BJ (cell line): ENCODE data around the gene CCM2. TPM values are rescaled to one million over a fixed set of nuclear protein-coding genes. Genes with fewer than 3 reads are reported as not detected.

Experiments used
- CTCF ChIA-PET: fragments of 350-600 bp; formaldehyde crosslinking; extraction: SDS; loops from one replicate; lab custom pipeline; 2021; ENCODE audit warnings: antibody characterized with exemption, inconsistent platforms; lab: Yijun Ruan, JAX
- POLR2A ChIA-PET: fragments of 300-600 bp; sonication (Branson Sonifier 250); formaldehyde crosslinking; extraction: SDS; loops from one replicate; lab custom pipeline; 2021; ENCODE audit warnings: antibody characterized with exemption; lab: Charles Lee
- DNase-seq: peaks from one replicate; pipeline ENCODE4 v3.0.0-alpha.2; 2011; ENCODE audit warnings: low read depth
- H3K27me3 ChIP-seq: 2 replicates; pipeline ENCODE4 v1.6.0; 2011; ENCODE audit warnings: low read length; ENCODE audit not compliant: control insufficient read depth, insufficient read depth
- H3K36me3 ChIP-seq: 2 replicates; pipeline ENCODE4 v1.5.1; 2011; ENCODE audit warnings: low read length; ENCODE audit not compliant: control insufficient read depth, insufficient read depth
- H3K4me3 ChIP-seq: 2 replicates; pipeline ENCODE4 v1.5.1; 2011; ENCODE audit warnings: low read depth, mild to moderate bottlenecking, control low read depth, low read length
- CTCF ChIP-seq: IDR thresholded peaks from 2 replicates; pipeline ENCODE4 v1.5.1; 2011; ENCODE audit warnings: low read depth, mild to moderate bottlenecking, control low read depth, inconsistent platforms, low read length, moderate library complexity; ENCODE audit not compliant: insufficient read depth
- polyA plus RNA-seq: library from polyadenylated mRNA; depleted of rRNA; stranded (reverse); fragments of >200 nt; gene quantifications from 2 replicates; pipeline ENCODE4 v1.2.3, GENCODE V29; 2011

CCM2 gene
- polyA plus RNA-seq, 1 experiment, result 48.2 TPM

GRCh38 chr7:45065031-45065995, 65.3 kb downstream of the CCM2 start:
- no peak for TF ChIP-seq CTCF
- no peak for DNase-seq
- POLR2A ChIA-PET, result no interaction called here
- Histone ChIP-seq H3K4me3 (no peak overlapping the region), H3K36me3 (peaks cover 24% of the 10 kb centered on the region), H3K27me3 (no peaks in the 10 kb centered on the region)
- CTCF ChIA-PET, result no interaction called here

- Histone ChIP-seq H3K27me3 (no peaks in the 10 kb centered on the region), H3K4me3 (no peak overlapping the region), H3K36me3 (peaks cover 24% of the 10 kb centered on the region)
- TF ChIP-seq CTCF, result no peak
- DNase-seq, result no peak
- CTCF ChIA-PET, result no interaction called here
- POLR2A ChIA-PET, result no interaction called here
These were observed 66.4 kb downstream of the CCM2 start for GRCh38 chr7:45066409-45066808.

GRCh38 chr7:45067582-45067981, 67.6 kb downstream of the CCM2 start:
- ChIA-PET POLR2A (no interaction called here), CTCF (no interaction called here)
- no peak overlapping the region for H3K4me3 ChIP-seq
- peaks cover 28% of the 10 kb centered on the region for H3K36me3 ChIP-seq
- no peak for TF ChIP-seq CTCF
- no peak for DNase-seq
- no peaks in the 10 kb centered on the region for H3K27me3 ChIP-seq

- TF ChIP-seq CTCF, result no peak
- Histone ChIP-seq H3K27me3 (no peaks in the 10 kb centered on the region), H3K36me3 (peaks cover 31% of the 10 kb centered on the region), H3K4me3 (no peak overlapping the region)
- ChIA-PET POLR2A (no interaction called here), CTCF (interaction anchor here (1.3 kb wide), 1 partner anchor 17 kb away, joined by 3 read pairs; no protein-coding TSS in a partner anchor)
- no peak for DNase-seq
These were observed 68.4 kb downstream of the CCM2 start for GRCh38 chr7:45068236-45069023.
